H1 (cell line): ENCODE results near the gene PNMA1.

Experiments used
- CTCF ChIP-seq, 3 experiments: IDR thresholded peaks; 1 replicate in 2 of 3; 2 replicates in 1 of 3; pipeline versions ENCODE4 v1.5.1 to v1.6.1; 2011; ENCODE audit warnings: low read length in 3 of 3, mild to moderate bottlenecking in 3 of 3, inconsistent platforms in 2 of 3, low read depth in 1 of 3, moderate library complexity in 1 of 3; ENCODE audit not compliant: insufficient read depth in 1 of 3; ENCODE audit errors: control extremely low read depth in 1 of 3
- POU5F1 ChIP-seq: IDR thresholded peaks from 2 replicates; pipeline ENCODE4 v1.6.1; 2011; ENCODE audit warnings: low read depth, mild to moderate bottlenecking, low read length, moderate library complexity

DNA sequence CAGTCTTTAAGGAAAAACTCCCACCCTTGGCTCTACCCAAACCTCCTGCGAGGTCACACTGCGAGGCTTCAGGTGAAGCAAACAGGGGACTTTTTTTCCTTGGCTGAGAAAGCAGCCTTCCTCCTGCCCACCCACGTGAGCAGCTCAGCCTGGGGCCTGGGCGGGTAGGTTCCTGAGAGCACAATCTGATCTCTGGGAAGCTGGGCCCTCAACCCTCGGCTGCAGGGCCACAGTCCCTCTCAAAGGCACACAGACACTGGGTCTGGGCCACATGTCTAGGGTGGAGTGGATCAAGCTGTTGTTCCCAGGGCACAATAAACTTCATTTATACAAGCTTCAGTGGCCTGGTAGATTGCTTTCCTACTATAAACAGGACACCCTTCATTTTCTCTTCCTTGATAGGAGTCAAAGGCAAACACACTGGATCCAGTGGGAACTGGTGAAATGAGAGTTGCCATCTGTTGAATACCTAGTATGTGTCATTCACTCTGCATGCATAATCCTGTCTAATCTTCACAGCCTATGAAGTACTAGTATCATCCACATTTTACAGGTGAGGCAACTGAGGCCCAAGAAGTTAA is 41.3 kb upstream of the PNMA1 start:
- TF ChIP-seq POU5F1, result no peak
- TF ChIP-seq CTCF (IDR thresholded peaks at IDR 0.05; ENCODE audit: control extremely low read depth in 1 of 3, insufficient read depth in 1 of 3, low read depth in 1 of 3, low read length in 3 of 3), result no peak
